Measurements from ENCODE around the gene PRPH. TPM values are rescaled to one million over a fixed set of nuclear protein-coding genes. Genes with fewer than 3 reads are reported as not detected.

PRPH gene
- total and polyA plus RNA-seq, 2 of the 13 experiments (the other 11 are each of a cell fraction or from before 2014, with no cell fraction given), result 0.12 TPM; not detected in 1

GRCh38 chr12:49347311-49348193, 52.6 kb downstream of the PRPH start (continued):
- TF ChIP-seq POGK (CRISPR knock-in tag; conservative IDR thresholded peaks at IDR 0.05), result 0 out of 2 replicates have a peak, but pooled peaks have one; percentile 21
- TF ChIP-seq DNMT3B (CRISPR knock-in tag; conservative IDR thresholded peaks at IDR 0.05), result no peak
- no peak; the same call in 1 of the 2 replicates for TF ChIP-seq ZNF782 (CRISPR knock-in tag; IDR thresholded peaks at IDR 0.05; ENCODE audit: borderline replicate concordance)
- peak; percentile 66 for TF ChIP-seq FOXA3 (CRISPR knock-in tag; IDR thresholded peaks at IDR 0.05)
- peak; percentile 89 for TF ChIP-seq HNF4G (IDR thresholded peaks at IDR 0.05; ENCODE audit: borderline replicate concordance, low read depth, low read length)
- TF ChIP-seq HNF4G (CRISPR knock-in tag; IDR thresholded peaks at IDR 0.05; ENCODE audit: borderline replicate concordance, low read depth), result peak; percentile 95
- peak; percentile 30 for TF ChIP-seq RBM39 (IDR thresholded peaks at IDR 0.05; ENCODE audit: low read depth, low read length, poor library complexity, severe bottlenecking)
- peak; percentile 23 for TF ChIP-seq ZEB1 (IDR thresholded peaks at IDR 0.05; ENCODE audit: insufficient replicate concordance, low read depth)
- peak in 1 of 2 experiments; percentile 89; a peak in 2 of 4 replicates for TF ChIP-seq KLF16 (CRISPR knock-in tag; IDR thresholded peaks at IDR 0.05)
- TF ChIP-seq ZNF800 (CRISPR knock-in tag; IDR thresholded peaks at IDR 0.05), result peak; percentile 74; the same call in 1 of the 2 replicates
- peak; percentile 100 for TF ChIP-seq ZNF263 (CRISPR knock-in tag; IDR thresholded peaks at IDR 0.05)
- TF ChIP-seq IRF1 (CRISPR knock-in tag; IDR thresholded peaks at IDR 0.05; ENCODE audit: low read depth), result no peak
- TF ChIP-seq XRCC5 (optimal IDR thresholded peaks at IDR 0.05; ENCODE audit: low read length), result peak; percentile 97
- TF ChIP-seq BCL6 (CRISPR knock-in tag; IDR thresholded peaks at IDR 0.05), result peak; percentile 81
- peak; percentile 77; the same call in 1 of the 2 replicates for TF ChIP-seq ZFP82 (CRISPR knock-in tag; IDR thresholded peaks at IDR 0.05; ENCODE audit: borderline replicate concordance)
- no peak for TF ChIP-seq ZNF550 (CRISPR knock-in tag; IDR thresholded peaks at IDR 0.05; ENCODE audit: borderline replicate concordance)
- TF ChIP-seq ZNF770 (CRISPR knock-in tag; IDR thresholded peaks at IDR 0.05), result peak; percentile 43; the same call in 1 of the 2 replicates
- TF ChIP-seq HES4 (CRISPR knock-in tag; IDR thresholded peaks at IDR 0.05; ENCODE audit: borderline replicate concordance), result no peak
- no peak for TF ChIP-seq MBNL3 (CRISPR knock-in tag; conservative IDR thresholded peaks at IDR 0.05)
- TF ChIP-seq ZNF629 (CRISPR knock-in tag; conservative IDR thresholded peaks at IDR 0.05), result peak; percentile 65
- peak; percentile 65 for TF ChIP-seq SOX5 (CRISPR knock-in tag; IDR thresholded peaks at IDR 0.05; ENCODE audit: borderline replicate concordance)
- TF ChIP-seq ZNF614 (CRISPR knock-in tag; IDR thresholded peaks at IDR 0.05; ENCODE audit: borderline replicate concordance), result peak; percentile 59; the same call in 1 of the 2 replicates

Measured in HepG2 (cell line).